Neural crest cell (in vitro differentiated cells): Measurements from ENCODE around the gene RNF208. TPM values are rescaled to one million over a fixed set of nuclear protein-coding genes. Genes with fewer than 3 reads are reported as not detected.

Source experiments
- DNase-seq: peaks from one replicate; pipeline ENCODE4 v3.0.0; 2021; ENCODE audit warnings: low read depth, mixed read lengths, low spot score
- H3K27ac Mint-ChIP-seq: one replicate; pipeline ENCODE4 v1.8.0; 2021; ENCODE audit warnings: mild to moderate bottlenecking, mixed read lengths; ENCODE audit not compliant: unreplicated experiment
- H3K27me3 Mint-ChIP-seq: 2 replicates; pipeline ENCODE4 v1.8.0; 2021; ENCODE audit warnings: low read depth, mild to moderate bottlenecking, mixed read lengths
- H3K36me3 Mint-ChIP-seq: 2 replicates; pipeline ENCODE4 v1.8.0; 2021; ENCODE audit warnings: low read depth, mild to moderate bottlenecking, mixed read lengths
- H3K4me1 Mint-ChIP-seq: 2 replicates; pipeline ENCODE4 v1.8.0; 2021; ENCODE audit warnings: mixed read lengths
- H3K4me3 Mint-ChIP-seq: one replicate; pipeline ENCODE4 v1.8.0; 2021; ENCODE audit warnings: mild to moderate bottlenecking, mixed read lengths
- H3K9me3 Mint-ChIP-seq: 2 replicates; pipeline ENCODE4 v1.8.0; 2021; ENCODE audit warnings: mixed read lengths
- CTCF ChIP-seq: fragments of 200-600 bp; sonication (generic); conservative IDR thresholded peaks from 2 replicates; pipeline ENCODE4 v1.5.0; 2021; ENCODE audit warnings: antibody characterized with exemption, mild to moderate bottlenecking
- total RNA-seq: library from RNA; stranded (reverse); gene quantifications from 2 replicates; pipeline ENCODE4 v1.2.1, GENCODE V29; 2021

Gene RNF208
- total RNA-seq, 1 donor from 2014 or later: 10.1 TPM

- TF ChIP-seq CTCF: no peak
- DNase-seq: no peak
Measured at GRCh38 chr9:137230705-137231371, 8.8 kb upstream of the RNF208 start, which contains the start of gene SLC34A3. TSS of gene SLC34A3 (plus strand) at chr9:137230901. CDS start at chr9:137231703, 802 bp downstream.

GRCh38 chr9:137229903-137230704 is 8.1 kb upstream of the RNF208 start:
- H3K27ac Mint-ChIP-seq: no peak overlapping the region
- H3K4me1 Mint-ChIP-seq: peaks cover 4% of the 10 kb centered on the region
- H3K4me3 Mint-ChIP-seq: no peak overlapping the region
- peaks cover 3% of the 10 kb centered on the region for H3K27me3 Mint-ChIP-seq
- no peaks in the 10 kb centered on the region for H3K36me3 Mint-ChIP-seq
- no peaks in the 10 kb centered on the region for H3K9me3 Mint-ChIP-seq
- TF ChIP-seq CTCF: no peak
- DNase-seq: no peak

More at GRCh38 chr9:137230705-137231371, 8.8 kb upstream of the RNF208 start, which contains the start of gene SLC34A3:
- Mint-ChIP-seq H3K36me3 (no peaks in the 10 kb centered on the region), H3K9me3 (no peaks in the 10 kb centered on the region), H3K4me3 (no peak within 1 kb of the TSS), H3K27me3 (peaks cover 3% of the 10 kb centered on the region), H3K4me1 (peaks cover 4% of the 10 kb centered on the region), H3K27ac (no peak within 1 kb of the TSS)

GRCh38 chr9:137228968-137229896 is 7.2 kb upstream of the RNF208 start:
- H3K27ac Mint-ChIP-seq: no peak overlapping the region

GRCh38 chr9:137228506-137228967 is 6.5 kb upstream of the RNF208 start:
- Mint-ChIP-seq H3K27me3 (peaks cover 3% of the 10 kb centered on the region), H3K27ac (no peak overlapping the region), H3K36me3 (no peaks in the 10 kb centered on the region), H3K9me3 (no peaks in the 10 kb centered on the region), H3K4me1 (peaks cover 4% of the 10 kb centered on the region), H3K4me3 (no peak overlapping the region)
- TF ChIP-seq CTCF: no peak
- no peak for DNase-seq

More at GRCh38 chr9:137228968-137229896, 7.2 kb upstream of the RNF208 start:
- DNase-seq: no peak
- H3K9me3 Mint-ChIP-seq: no peaks in the 10 kb centered on the region
- no peaks in the 10 kb centered on the region for H3K36me3 Mint-ChIP-seq
- H3K27me3 Mint-ChIP-seq: peaks cover 3% of the 10 kb centered on the region
- no peak for TF ChIP-seq CTCF
- H3K4me3 Mint-ChIP-seq: no peak overlapping the region
- peaks cover 4% of the 10 kb centered on the region for H3K4me1 Mint-ChIP-seq
